RWPE1 (cell line): ENCODE data around the gene CCDC138.

Experiments
- CTCF ChIA-PET: fragments of 350-600 bp; sonication (Branson Sonifier 250); formaldehyde crosslinking; extraction: SDS; loops from one replicate; lab custom pipeline; 2021; lab: Yijun Ruan, JAX
- POLR2A ChIA-PET: fragments of 400-600 bp; formaldehyde crosslinking; extraction: SDS; loops from one replicate; lab custom pipeline; 2020; ENCODE audit warnings: antibody characterized with exemption; ENCODE audit not compliant: low non-redundant PET; lab: Yijun Ruan, JAX
- DNase-seq: peaks from one replicate; pipeline ENCODE4 v3.0.0; 2012; ENCODE audit warnings: low spot score
- H3K27ac ChIP-seq: fragments of 450-650 bp; 2 replicates; pipeline ENCODE4 v1.5.1; 2017
- CTCF ChIP-seq: fragments of 450-650 bp; conservative IDR thresholded peaks from 2 replicates; pipeline ENCODE4 v1.5.1; 2017; ENCODE audit warnings: low read depth, mild to moderate bottlenecking

The CCDC138 gene

GRCh38 chr2:108918156-108918874, 131.7 kb downstream of the CCDC138 start:
- POLR2A ChIA-PET = no interaction called here
- CTCF ChIA-PET = no interaction called here
- no peak for DNase-seq
- H3K27ac ChIP-seq = no peak overlapping the region
- TF ChIP-seq CTCF = no peak

GRCh38 chr2:108918941-108919341, 132.4 kb downstream of the CCDC138 start:
- no peak for DNase-seq
- POLR2A ChIA-PET = no interaction called here
- no peak for TF ChIP-seq CTCF
- no peak overlapping the region for H3K27ac ChIP-seq
- CTCF ChIA-PET = no interaction called here

GRCh38 chr2:108919571-108920373, 133.2 kb downstream of the CCDC138 start:
- CTCF ChIA-PET = interaction anchor here (0.6 kb wide), 1 partner anchor 67 kb away, joined by 3 read pairs; no protein-coding TSS in a partner anchor
- POLR2A ChIA-PET = no interaction called here

GRCh38 chr2:108920686-108921085, 134.1 kb downstream of the CCDC138 start:
- TF ChIP-seq CTCF = no peak
- peak overlapping the region; percentile 74; the same call in 1 of the 2 replicates for H3K27ac ChIP-seq
- POLR2A ChIA-PET = no interaction called here
- DNase-seq = no peak
- CTCF ChIA-PET = interaction anchor here (0.7 kb wide), 2 partner anchors 164 to 548 kb away, joined by 3 to 5 read pairs; no protein-coding TSS in a partner anchor

More at GRCh38 chr2:108919571-108920373, 133.2 kb downstream of the CCDC138 start:
- no peak for TF ChIP-seq CTCF
- no peak for DNase-seq
- H3K27ac ChIP-seq = no peak overlapping the region

GRCh38 chr2:108921096-108922030, 134.8 kb downstream of the CCDC138 start:
- no peak for TF ChIP-seq CTCF
- no peak for DNase-seq
- POLR2A ChIA-PET = no interaction called here
- CTCF ChIA-PET = interaction anchor here (0.7 kb wide), 2 partner anchors 163 to 547 kb away, joined by 3 to 5 read pairs; no protein-coding TSS in a partner anchor
- peak overlapping the region; percentile 74 for H3K27ac ChIP-seq
